ENCODE measurements around the gene ESPN. TPM values are rescaled to one million over a fixed set of nuclear protein-coding genes. Genes with fewer than 3 reads are reported as not detected.
"Not testable (repeated sequence)": the region's sequence is repeated elsewhere in the genome, so short reads cannot be mapped to it uniquely, and the experiment has no call there.

The ESPN gene
- total and polyA plus RNA-seq, 7 donors, result 0.55 to 202 (median 86.5) TPM; not detected in 2

GRCh38 chr1:6426277-6426971 lies 1.8 kb downstream of the ESPN start:
- DNase-seq, result no peak
- Histone ChIP-seq H3K4me3 (no peak overlapping the region), H3K9me3 (no peaks in the 10 kb centered on the region), H3K4me1 (peaks cover 0 to 27% (median 21%) of the 10 kb centered on the region in 4 donors), H3K36me3 (no peaks in the 10 kb centered on the region), H3K27me3 (peaks cover 31 to 94% (median 85%) of the 10 kb centered on the region in 3 donors), H3K27ac (no peak overlapping the region)
- TF ChIP-seq POLR2AphosphoS5 (IDR thresholded peaks at IDR 0.05) (no peak), EP300 (IDR thresholded peaks at IDR 0.05) (no peak), POLR2A (IDR thresholded peaks at IDR 0.05) (no peak), CTCF (IDR thresholded peaks at IDR 0.05) (no peak)
- intact Hi-C loops (cut with DNase I), result no loop called here
- 56 to 85% methylated on average over 9 of the region's 9 CpGs for WGBS, 2 donors

- intact Hi-C loops (cut with DNase I), result no loop called here
- Histone ChIP-seq H3K36me3 (no peaks in the 10 kb centered on the region), H3K27ac (no peak overlapping the region), H3K4me1 (peaks cover 0 to 27% (median 21%) of the 10 kb centered on the region in 4 donors), H3K9me3 (no peaks in the 10 kb centered on the region), H3K27me3 (peaks cover 31 to 88% (median 79%) of the 10 kb centered on the region in 3 donors), H3K4me3 (no peak overlapping the region)
- no peak for DNase-seq
- TF ChIP-seq POLR2A (IDR thresholded peaks at IDR 0.05) (no peak), EP300 (IDR thresholded peaks at IDR 0.05) (no peak), POLR2AphosphoS5 (IDR thresholded peaks at IDR 0.05) (no peak), CTCF (IDR thresholded peaks at IDR 0.05) (no peak)
- WGBS, 2 donors, result 68 to 87% methylated on average over 10 of the region's 10 CpGs
These were observed 2.4 kb downstream of the ESPN start for GRCh38 chr1:6426972-6427350.

DNA sequence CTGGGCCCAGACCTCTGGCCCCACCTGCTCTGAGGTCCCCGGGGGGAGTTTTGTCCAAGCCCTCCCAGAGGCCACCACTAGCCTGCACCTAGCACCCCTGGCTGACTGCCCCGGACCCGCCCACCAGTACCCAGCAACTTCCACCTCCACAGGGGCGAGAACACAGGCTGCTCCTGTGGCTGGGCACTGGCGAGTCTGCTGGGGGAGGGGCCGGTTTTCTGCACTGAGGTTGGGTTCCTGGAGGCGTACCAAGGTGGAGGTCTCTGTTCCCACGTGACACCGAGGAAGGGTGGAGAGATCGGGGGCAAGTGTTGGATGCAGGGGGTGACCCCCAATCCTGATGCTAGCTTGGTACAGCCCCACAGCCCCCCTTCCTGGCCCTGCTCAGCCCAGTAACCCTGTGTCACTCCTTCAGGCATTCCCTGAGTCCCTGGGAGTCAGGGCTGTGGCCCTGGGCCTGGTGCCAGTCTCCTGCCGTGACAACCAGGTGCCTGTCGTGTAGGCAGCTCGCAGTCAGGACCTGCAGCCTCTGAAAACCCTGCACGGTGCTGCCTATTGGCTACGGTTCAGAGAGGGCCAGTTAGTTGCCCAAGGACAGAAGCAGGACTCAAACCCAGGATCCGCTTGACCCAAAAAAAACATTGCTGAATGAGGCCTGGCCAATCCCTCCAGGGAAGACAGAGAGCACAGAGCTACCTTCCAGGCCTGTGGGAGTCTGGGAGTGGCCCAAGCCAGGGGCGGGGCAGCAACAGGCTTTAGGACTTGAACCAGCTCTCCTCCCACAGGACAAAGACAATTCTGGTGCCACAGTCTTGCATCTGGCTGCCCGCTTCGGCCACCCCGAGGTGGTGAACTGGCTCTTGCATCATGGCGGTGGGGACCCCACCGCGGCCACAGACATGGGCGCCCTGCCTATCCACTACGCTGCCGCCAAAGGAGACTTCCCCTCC lies 3.1 kb downstream of the ESPN start:
- Histone ChIP-seq H3K27ac (no peak overlapping the region), H3K36me3 (no peaks in the 10 kb centered on the region), H3K4me1 (peaks cover 0 to 27% (median 21%) of the 10 kb centered on the region in 4 donors), H3K9me3 (no peaks in the 10 kb centered on the region), H3K4me3 (no peak overlapping the region), H3K27me3 (peaks cover 31 to 81% (median 73%) of the 10 kb centered on the region in 3 donors)
- no peak for TF ChIP-seq EP300 (IDR thresholded peaks at IDR 0.05)
- no peak for TF ChIP-seq POLR2A (IDR thresholded peaks at IDR 0.05)
- TF ChIP-seq CTCF (IDR thresholded peaks at IDR 0.05), result no peak
- TF ChIP-seq POLR2AphosphoS5 (IDR thresholded peaks at IDR 0.05), result no peak
- WGBS, 2 donors, result 30 to 71% methylated on average over 26 of the region's 26 CpGs
- intact Hi-C loops (cut with DNase I), result no loop called here
- no peak for DNase-seq

- H3K27me3 ChIP-seq, result peaks cover 25 to 73% (median 66%) of the 10 kb centered on the region in 3 donors
These were observed 3.9 kb downstream of the ESPN start for GRCh38 chr1:6428453-6428852.

DNA sequence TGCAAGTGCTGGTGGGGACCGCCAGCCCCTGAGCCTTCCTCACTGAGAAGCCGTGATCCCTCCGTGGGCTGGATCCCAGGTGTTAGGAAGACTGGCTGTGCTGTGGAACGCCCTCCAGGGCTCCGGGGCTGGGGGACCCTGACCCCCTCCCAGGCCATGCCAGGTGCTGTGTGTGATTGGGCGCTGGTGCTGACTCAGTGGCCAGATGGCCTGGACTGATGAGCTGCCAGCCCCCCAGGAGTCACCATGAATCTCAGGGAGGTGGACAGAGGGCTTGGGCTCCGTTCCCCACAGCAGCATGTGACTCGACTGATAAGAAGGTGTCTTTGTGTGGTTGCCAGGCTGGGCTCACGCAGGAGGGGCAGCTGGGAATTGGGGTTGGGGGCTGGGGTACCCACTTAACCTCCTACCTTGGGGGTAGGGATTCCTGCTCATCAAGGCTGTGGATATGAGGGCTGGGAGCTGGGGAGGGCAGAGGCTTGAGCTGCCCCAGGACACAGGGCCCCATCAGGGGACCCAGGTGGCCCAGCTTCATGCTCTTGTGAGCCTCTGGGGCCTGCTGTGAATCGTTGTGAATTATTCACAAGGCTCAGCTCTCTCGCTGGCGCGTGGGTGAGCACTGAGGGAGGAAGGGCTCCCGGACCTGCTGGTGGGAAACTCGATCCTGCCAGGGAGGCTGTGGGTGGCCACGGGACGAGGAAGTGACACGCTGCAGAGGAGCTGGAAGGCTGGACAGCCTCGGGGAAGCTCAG lies 5.3 kb downstream of the ESPN start:
- H3K9me3 ChIP-seq; intact Hi-C loops (cut with DNase I); H3K4me1 ChIP-seq; DNase-seq; H3K36me3 ChIP-seq; H3K27ac ChIP-seq; H3K4me3 ChIP-seq: not testable (repeated sequence)
- H3K27me3 ChIP-seq, result peaks cover 12 to 59% (median 52%) of the 10 kb centered on the region in 3 donors
- 58 to 79% methylated on average over 19 of the region's 19 CpGs for WGBS, 2 donors

More at GRCh38 chr1:6428453-6428852, 3.9 kb downstream of the ESPN start:
- H3K27ac ChIP-seq; DNase-seq; H3K4me3 ChIP-seq; intact Hi-C loops (cut with DNase I); H3K36me3 ChIP-seq; H3K9me3 ChIP-seq: not testable (repeated sequence)
- peaks cover 0 to 20% (median 17%) of the 10 kb centered on the region in 4 donors for H3K4me1 ChIP-seq
- WGBS, 2 donors, result 77 to 83% methylated on average over 6 of the region's 6 CpGs

GRCh38 chr1:6431645-6432579 lies 7.3 kb downstream of the ESPN start:
- DNase-seq; H3K27ac ChIP-seq; H3K4me1 ChIP-seq; H3K36me3 ChIP-seq; H3K9me3 ChIP-seq; intact Hi-C loops (cut with DNase I); H3K4me3 ChIP-seq: not testable (repeated sequence)
- 78 to 86% methylated on average over 13 of the region's 13 CpGs for WGBS, 2 donors
- peaks cover 2 to 41% (median 32%) of the 10 kb centered on the region in 3 donors for H3K27me3 ChIP-seq

All from sigmoid colon (tissue), 7 donors.